Neuronal stem cell (in vitro differentiated cells): ENCODE measurements around the gene NSD1.

Experiments used
- DNase-seq: peaks from one replicate; pipeline ENCODE4 v3.0.0-alpha.2; 2013; ENCODE audit warnings: low spot score
- H2AFZ ChIP-seq: one replicate; pipeline ENCODE4 v1.6.1; 2013; ENCODE audit warnings: mild to moderate bottlenecking, low read length, inconsistent platforms
- H2AK5ac ChIP-seq: 2 replicates; pipeline ENCODE4 v1.6.1; 2013; ENCODE audit warnings: low read depth, mild to moderate bottlenecking, inconsistent platforms, low read length, moderate library complexity, mixed read lengths
- H2BK120ac ChIP-seq: 2 replicates; pipeline ENCODE4 v1.6.1; 2013; ENCODE audit warnings: low read depth, mild to moderate bottlenecking, inconsistent platforms, low read length, moderate library complexity, mixed read lengths
- H2BK12ac ChIP-seq: one replicate; pipeline ENCODE4 v1.6.1; 2013; ENCODE audit warnings: low read length, inconsistent platforms
- H2BK15ac ChIP-seq: 2 replicates; pipeline ENCODE4 v1.6.1; 2013; ENCODE audit warnings: mild to moderate bottlenecking, low read length, inconsistent platforms, mixed read lengths
- H2BK5ac ChIP-seq: one replicate; pipeline ENCODE4 v1.6.1; 2013; ENCODE audit warnings: inconsistent platforms, mild to moderate bottlenecking, low read length, moderate library complexity
- H3K14ac ChIP-seq: one replicate; pipeline ENCODE4 v1.6.1; 2013; ENCODE audit warnings: low read length, inconsistent platforms
- H3K18ac ChIP-seq: 2 replicates; pipeline ENCODE4 v1.6.1; 2013; ENCODE audit warnings: low read length, inconsistent platforms
- H3K23ac ChIP-seq: 2 replicates; pipeline ENCODE4 v1.6.1; 2013; ENCODE audit warnings: low read depth, mild to moderate bottlenecking, mixed read lengths, low read length, inconsistent platforms; ENCODE audit not compliant: poor library complexity
- H3K27ac ChIP-seq: replicated peaks from 3 replicates; pipeline ENCODE4 v1.5.1; 2013; ENCODE audit warnings: low read length, inconsistent platforms
- H3K27me3 ChIP-seq, 3 experiments: 2 replicates each; pipeline ENCODE4 v1.6.1; 2013; ENCODE audit warnings: low read length in 3 of 3, mild to moderate bottlenecking in 2 of 3, inconsistent platforms in 1 of 3, low read depth in 1 of 3, mixed read lengths in 1 of 3, moderate library complexity in 1 of 3; ENCODE audit not compliant: control insufficient read depth in 3 of 3, insufficient read depth in 3 of 3
- H3K36me3 ChIP-seq, 2 donors: replicated peaks in 1 of 2; 2 replicates each; pipeline ENCODE4 v1.6.1; 2013; ENCODE audit warnings: low read length in 2 of 2; ENCODE audit not compliant: control insufficient read depth in 2 of 2, insufficient read depth in 2 of 2
- H3K4ac ChIP-seq: 2 replicates; pipeline ENCODE4 v1.6.1; 2013; ENCODE audit warnings: inconsistent platforms, mild to moderate bottlenecking, low read length, moderate library complexity
- H3K4me1 ChIP-seq, 2 donors: 1 replicate in 1 of 2; 2 replicates in 1 of 2; pipeline ENCODE4 v1.6.1; 2013; ENCODE audit warnings: low read length in 2 of 2, low read depth in 1 of 2; ENCODE audit not compliant: control insufficient read depth in 2 of 2, insufficient read depth in 1 of 2
- H3K4me2 ChIP-seq: one replicate; pipeline ENCODE4 v1.6.1; 2013; ENCODE audit warnings: mild to moderate bottlenecking, low read length, inconsistent platforms; ENCODE audit not compliant: insufficient read depth, poor library complexity, severe bottlenecking
- H3K4me3 ChIP-seq, 2 donors: 2 replicates each; pipeline ENCODE4 v1.5.1; 2013; ENCODE audit warnings: low read length in 2 of 2, mild to moderate bottlenecking in 2 of 2, inconsistent platforms in 1 of 2, moderate library complexity in 1 of 2
- H3K79me1 ChIP-seq: one replicate; pipeline ENCODE4 v1.6.1; 2013; ENCODE audit warnings: low read depth, mild to moderate bottlenecking, inconsistent platforms, low read length, moderate library complexity
- H3K9ac ChIP-seq: one replicate; pipeline ENCODE4 v1.6.1; 2013; ENCODE audit warnings: mild to moderate bottlenecking, low read depth, low read length, inconsistent platforms; ENCODE audit not compliant: poor library complexity
- H3K9me3 ChIP-seq, 2 donors: replicated peaks in 1 of 2; 2 replicates each; pipeline versions ENCODE3 to v1.6.1; 2013; ENCODE audit warnings: low read length in 2 of 2, mild to moderate bottlenecking in 2 of 2, inconsistent platforms in 1 of 2, low read depth in 1 of 2, mixed read lengths in 1 of 2, moderate library complexity in 1 of 2; ENCODE audit not compliant: control insufficient read depth in 2 of 2, insufficient read depth in 1 of 2
- H4K8ac ChIP-seq: one replicate; pipeline ENCODE4 v1.6.1; 2013; ENCODE audit warnings: low read depth, mild to moderate bottlenecking, inconsistent platforms, low read length, moderate library complexity
- H4K91ac ChIP-seq: one replicate; pipeline ENCODE4 v1.6.1; 2013; ENCODE audit warnings: low read length, low read depth, mild to moderate bottlenecking, inconsistent platforms; ENCODE audit not compliant: poor library complexity
- WGBS, 2 donors: extraction: QIAGEN DNeasy Blood & Tissue Kit; methylation state at CpG; one replicate each; pipeline ENCODE4 v1.1.7; 2013; ENCODE audit warnings: missing lambda C conversion rate in 2 of 2, mixed read lengths in 1 of 2; ENCODE audit not compliant: insufficient read length in 2 of 2, insufficient replicate concordance in 1 of 2; ENCODE audit errors: extremely low coverage in 2 of 2; 5-methylcytosine and 5-hydroxymethylcytosine counted together

The NSD1 gene

GRCh38 chr5:177290816-177291596 lies 157.4 kb downstream of the NSD1 start:
- H4K8ac ChIP-seq, result no peak overlapping the region
- no peaks in the 10 kb centered on the region for H3K9me3 ChIP-seq
- H3K4ac ChIP-seq, result no peak overlapping the region
- H3K23ac ChIP-seq, result no peak overlapping the region
- no peak overlapping the region for H4K91ac ChIP-seq
- H3K4me1 ChIP-seq, result no peaks in the 10 kb centered on the region
- H3K4me3 ChIP-seq, result no peak overlapping the region
- no peak overlapping the region for H2BK5ac ChIP-seq
- no peak overlapping the region for H2BK120ac ChIP-seq
- H3K27ac ChIP-seq, result no peak overlapping the region
- H3K36me3 ChIP-seq, result peaks cover 0 to 55% of the 10 kb centered on the region in 2 donors
- H3K27me3 ChIP-seq, result peaks cover 0 to 23% (median 0%) of the 10 kb centered on the region in 3 experiments
- H2AK5ac ChIP-seq, result no peak overlapping the region
- no peak overlapping the region for H3K4me2 ChIP-seq
- H3K9ac ChIP-seq, result no peak overlapping the region
- no peak overlapping the region for H2AFZ ChIP-seq
- WGBS, 2 donors, result no CpG with 5 or more reads among the region's 12 CpGs
- no peak overlapping the region for H3K18ac ChIP-seq
- H3K14ac ChIP-seq, result no peak overlapping the region
- H2BK15ac ChIP-seq, result no peak overlapping the region
- no peaks in the 10 kb centered on the region for H3K79me1 ChIP-seq
- no peak for DNase-seq
- no peak overlapping the region for H2BK12ac ChIP-seq

- Histone ChIP-seq H4K8ac (no peak overlapping the region), H3K79me1 (no peaks in the 10 kb centered on the region), H3K14ac (no peak overlapping the region), H4K91ac (no peak overlapping the region), H2BK15ac (no peak overlapping the region), H2BK5ac (no peak overlapping the region), H2BK12ac (no peak overlapping the region), H3K27me3 (peaks cover 0 to 23% (median 0%) of the 10 kb centered on the region in 3 experiments), H3K4me2 (no peak overlapping the region), H3K18ac (no peak overlapping the region), H3K4ac (no peak overlapping the region), H3K27ac (no peak overlapping the region), H2BK120ac (no peak overlapping the region), H2AFZ (no peak overlapping the region), H3K23ac (no peak overlapping the region), H3K4me1 (no peaks in the 10 kb centered on the region), H3K9me3 (no peaks in the 10 kb centered on the region), H2AK5ac (no peak overlapping the region), H3K4me3 (no peak overlapping the region), H3K9ac (no peak overlapping the region), H3K36me3 (peaks cover 0 to 57% of the 10 kb centered on the region in 2 donors)
- DNase-seq, result no peak
- no CpG with 5 or more reads among the region's 7 CpGs for WGBS, 2 donors
These were observed 158.2 kb downstream of the NSD1 start for GRCh38 chr5:177291735-177292134.

- H4K91ac ChIP-seq, result no peak overlapping the region
- no peak overlapping the region for H2BK5ac ChIP-seq
- no peak overlapping the region for H2AFZ ChIP-seq
- H3K9ac ChIP-seq, result no peak overlapping the region
- H3K23ac ChIP-seq, result no peak overlapping the region
- no peak overlapping the region for H3K18ac ChIP-seq
- H3K27ac ChIP-seq, result no peak overlapping the region
- H3K4me2 ChIP-seq, result no peak overlapping the region
- H3K4me1 ChIP-seq, result no peaks in the 10 kb centered on the region
- H3K14ac ChIP-seq, result no peak overlapping the region
- H2BK15ac ChIP-seq, result no peak overlapping the region
- WGBS, 2 donors, result no CpG with 5 or more reads among the region's 12 CpGs
- H4K8ac ChIP-seq, result no peak overlapping the region
- H3K36me3 ChIP-seq, result peaks cover 0 to 51% of the 10 kb centered on the region in 2 donors
- H2BK120ac ChIP-seq, result no peak overlapping the region
- no peak overlapping the region for H2AK5ac ChIP-seq
- no peaks in the 10 kb centered on the region for H3K79me1 ChIP-seq
- H3K4me3 ChIP-seq, result no peak overlapping the region
- DNase-seq, result no peak
- H2BK12ac ChIP-seq, result no peak overlapping the region
- no peaks in the 10 kb centered on the region for H3K9me3 ChIP-seq
- H3K4ac ChIP-seq, result no peak overlapping the region
- peaks cover 0 to 18% (median 0%) of the 10 kb centered on the region in 3 experiments for H3K27me3 ChIP-seq
These were observed 160.4 kb downstream of the NSD1 start for GRCh38 chr5:177293819-177294581.

GRCh38 chr5:177294632-177295031 lies 161.1 kb downstream of the NSD1 start:
- Histone ChIP-seq H4K8ac (no peak overlapping the region), H3K27ac (no peak overlapping the region), H3K4me1 (no peaks in the 10 kb centered on the region), H4K91ac (no peak overlapping the region), H3K14ac (no peak overlapping the region), H3K27me3 (peaks cover 0 to 18% (median 0%) of the 10 kb centered on the region in 3 experiments), H3K18ac (no peak overlapping the region), H3K4me2 (no peak overlapping the region), H3K79me1 (no peaks in the 10 kb centered on the region), H2AK5ac (no peak overlapping the region), H3K4me3 (no peak overlapping the region), H3K36me3 (peaks cover 0 to 51% of the 10 kb centered on the region in 2 donors), H3K23ac (no peak overlapping the region), H3K9ac (no peak overlapping the region), H2AFZ (peak overlapping the region; percentile 11), H2BK12ac (no peak overlapping the region), H3K4ac (no peak overlapping the region), H2BK15ac (no peak overlapping the region), H3K9me3 (no peaks in the 10 kb centered on the region), H2BK120ac (no peak overlapping the region), H2BK5ac (no peak overlapping the region)
- no CpG with 5 or more reads among the region's 3 CpGs for WGBS, 2 donors
- DNase-seq, result no peak
